Left forelimb (tissue), 1 donor: ENCODE results near the gene GRIFIN.
"Not testable (repeated sequence)": the region's sequence is repeated elsewhere in the genome, so short reads cannot be mapped to it uniquely, and the experiment has no call there.

ENCODE experiments used
- DNase-seq: peaks from one replicate; pipeline ENCODE4 v3.0.0-alpha.2; 2018; ENCODE audit warnings: low spot score

The GRIFIN gene

GRCh38 chr7:2478399-2478785, 2.2 kb upstream of the GRIFIN start:
- no peak for DNase-seq

- DNase-seq, result peak; percentile 74
These were observed 1.5 kb upstream of the GRIFIN start for GRCh38 chr7:2477447-2478398.

- DNase-seq, result no peak
These were observed 713 bp upstream of the GRIFIN start for GRCh38 chr7:2476776-2477446.

- no peak for DNase-seq
These were observed 551 bp downstream of the GRIFIN start for GRCh38 chr7:2475678-2476015.

GRCh38 chr7:2474813-2475677, 1.2 kb downstream of the GRIFIN start:
- DNase-seq, result no peak

- no peak for DNase-seq
These were observed 2.0 kb downstream of the GRIFIN start for GRCh38 chr7:2474224-2474623.

- DNase-seq, result no peak
These were observed 2.6 kb downstream of the GRIFIN start for GRCh38 chr7:2473496-2474180.

- no peak for DNase-seq
These were observed 3.5 kb downstream of the GRIFIN start for GRCh38 chr7:2472739-2473138.

- DNase-seq, result no peak
These were observed 4.8 kb downstream of the GRIFIN start for GRCh38 chr7:2471396-2471795.

GRCh38 chr7:2471022-2471329, 5.2 kb downstream of the GRIFIN start:
- DNase-seq, result no peak

- no peak for DNase-seq
These were observed 5.8 kb downstream of the GRIFIN start for GRCh38 chr7:2470204-2471021.

GRCh38 chr7:2469460-2470203, 6.6 kb downstream of the GRIFIN start:
- DNase-seq, result not testable (repeated sequence)

- DNase-seq, result no peak
These were observed 8.0 kb downstream of the GRIFIN start for GRCh38 chr7:2468227-2468626.

- DNase-seq, result no peak
These were observed 9.5 kb downstream of the GRIFIN start for GRCh38 chr7:2466675-2467074.

- DNase-seq, result no peak
These were observed 10.3 kb downstream of the GRIFIN start for GRCh38 chr7:2465928-2466327.

- DNase-seq, result no peak
These were observed 13.5 kb downstream of the GRIFIN start for GRCh38 chr7:2462731-2463130.

- no peak for DNase-seq
These were observed 14.8 kb downstream of the GRIFIN start for GRCh38 chr7:2461268-2462026.

- no peak for DNase-seq
These were observed 15.6 kb downstream of the GRIFIN start for GRCh38 chr7:2460641-2461040.

GRCh38 chr7:2460188-2460587, 16.0 kb downstream of the GRIFIN start:
- no peak for DNase-seq

- DNase-seq, result no peak
These were observed 16.5 kb downstream of the GRIFIN start for GRCh38 chr7:2459674-2460073.
